KOPT-K1 (cell line): ENCODE results near the gene MIOS.
A peak's percentile ranks its signal among the peaks of the same experiment; 100 is the strongest.
"Not testable (repeated sequence)": the region's sequence is repeated elsewhere in the genome, so short reads cannot be mapped to it uniquely, and the experiment has no call there.

ENCODE experiments used
- H3K27ac ChIP-seq: fragments of 200-600 bp; sonication (generic); 2 replicates; pipeline ENCODE4 v1.5.1; 2016; ENCODE audit warnings: antibody characterized with exemption, mild to moderate bottlenecking, low read depth, low read length; ENCODE audit not compliant: poor library complexity, severe bottlenecking
- H3K36me3 ChIP-seq: fragments of 200-600 bp; sonication (generic); 2 replicates; pipeline ENCODE4 v1.5.1; 2017; ENCODE audit warnings: antibody characterized with exemption, mild to moderate bottlenecking, low read length, moderate library complexity; ENCODE audit not compliant: insufficient read depth
- H3K9me3 ChIP-seq: fragments of 200-600 bp; sonication (generic); 2 replicates; pipeline ENCODE4 v1.5.1; 2017; ENCODE audit warnings: antibody characterized with exemption, low read length, mild to moderate bottlenecking; ENCODE audit not compliant: insufficient read depth, poor library complexity, severe bottlenecking

MIOS gene

GRCh38 chr7:7639847-7640220 is 73.2 kb downstream of the MIOS start:
- H3K36me3 ChIP-seq = peaks cover 24% of the 10 kb centered on the region
- peak overlapping the region; percentile 77 for H3K27ac ChIP-seq
- no peaks in the 10 kb centered on the region for H3K9me3 ChIP-seq

- Histone ChIP-seq H3K9me3 (no peaks in the 10 kb centered on the region), H3K27ac (peak within 1 kb of the TSS; percentile 77), H3K36me3 (peaks cover 23% of the 10 kb centered on the region)
Observed at GRCh38 chr7:7640221-7641128, 73.8 kb downstream of the MIOS start, which contains the start of gene UMAD1. Gene UMAD1 (plus strand): TSS chr7:7640752. CDS start chr7:7673372, 32,620 bp downstream.

- Histone ChIP-seq H3K27ac (peak overlapping the region; percentile 77), H3K9me3 (no peaks in the 10 kb centered on the region), H3K36me3 (peaks cover 16% of the 10 kb centered on the region)
Observed at GRCh38 chr7:7641129-7641663, 74.5 kb downstream of the MIOS start.

- no peaks in the 10 kb centered on the region for H3K9me3 ChIP-seq
- peaks cover 7% of the 10 kb centered on the region for H3K36me3 ChIP-seq
- no peak overlapping the region for H3K27ac ChIP-seq
Observed at GRCh38 chr7:7642081-7642480, 75.4 kb downstream of the MIOS start.

GRCh38 chr7:7647495-7648036 is 80.9 kb downstream of the MIOS start:
- Histone ChIP-seq H3K27ac (no peak overlapping the region), H3K9me3 (no peaks in the 10 kb centered on the region), H3K36me3 (no peaks in the 10 kb centered on the region)

- Histone ChIP-seq H3K27ac (no peak overlapping the region), H3K36me3 (no peaks in the 10 kb centered on the region), H3K9me3 (no peaks in the 10 kb centered on the region)
Observed at GRCh38 chr7:7650682-7651206, 84.1 kb downstream of the MIOS start.

GRCh38 chr7:7651479-7651878 is 84.8 kb downstream of the MIOS start:
- H3K9me3 ChIP-seq = no peaks in the 10 kb centered on the region
- H3K36me3 ChIP-seq = no peaks in the 10 kb centered on the region
- no peak overlapping the region for H3K27ac ChIP-seq

- H3K36me3 ChIP-seq = no peaks in the 10 kb centered on the region
- H3K27ac ChIP-seq = no peak overlapping the region
- H3K9me3 ChIP-seq = peaks cover 14% of the 10 kb centered on the region
Observed at GRCh38 chr7:7652798-7653540, 86.3 kb downstream of the MIOS start.

GRCh38 chr7:7653593-7654187 is 87.0 kb downstream of the MIOS start:
- H3K9me3 ChIP-seq = peaks cover 18% of the 10 kb centered on the region
- no peak overlapping the region for H3K27ac ChIP-seq
- no peaks in the 10 kb centered on the region for H3K36me3 ChIP-seq

- Histone ChIP-seq H3K36me3 (no peaks in the 10 kb centered on the region), H3K27ac (no peak overlapping the region), H3K9me3 (peaks cover 23% of the 10 kb centered on the region)
Observed at GRCh38 chr7:7654964-7655715, 88.5 kb downstream of the MIOS start.

GRCh38 chr7:7656459-7656858 is 89.8 kb downstream of the MIOS start:
- H3K36me3 ChIP-seq = not testable (repeated sequence)

More at GRCh38 chr7:7656459-7656858, 89.8 kb downstream of the MIOS start:
- H3K27ac ChIP-seq = not testable (repeated sequence)
- H3K9me3 ChIP-seq = peaks cover 28% of the 10 kb centered on the region
